ENCODE results near the gene MYOM1. TPM values are rescaled to one million over a fixed set of nuclear protein-coding genes. Genes with fewer than 3 reads are reported as not detected.

Gene MYOM1
- total RNA-seq, 1 donor from 2014 or later, result 2.0 TPM

- no peak overlapping the region for H3K4me3 Mint-ChIP-seq
- peaks cover 24% of the 10 kb centered on the region for H3K4me1 Mint-ChIP-seq (ENCODE audit: unreplicated experiment)
- H3K27me3 Mint-ChIP-seq, result no peaks in the 10 kb centered on the region
- H3K36me3 Mint-ChIP-seq, result no peaks in the 10 kb centered on the region
- no peak for TF ChIP-seq CTCF (conservative IDR thresholded peaks at IDR 0.05)
- H3K9me3 Mint-ChIP-seq, result no peaks in the 10 kb centered on the region
- no peak overlapping the region for H3K27ac Mint-ChIP-seq
- no peak for DNase-seq (ENCODE audit: extremely low spot score, unreplicated experiment)
These were observed 44.5 kb downstream of the MYOM1 start for GRCh38 chr18:3175195-3175758.

DNA sequence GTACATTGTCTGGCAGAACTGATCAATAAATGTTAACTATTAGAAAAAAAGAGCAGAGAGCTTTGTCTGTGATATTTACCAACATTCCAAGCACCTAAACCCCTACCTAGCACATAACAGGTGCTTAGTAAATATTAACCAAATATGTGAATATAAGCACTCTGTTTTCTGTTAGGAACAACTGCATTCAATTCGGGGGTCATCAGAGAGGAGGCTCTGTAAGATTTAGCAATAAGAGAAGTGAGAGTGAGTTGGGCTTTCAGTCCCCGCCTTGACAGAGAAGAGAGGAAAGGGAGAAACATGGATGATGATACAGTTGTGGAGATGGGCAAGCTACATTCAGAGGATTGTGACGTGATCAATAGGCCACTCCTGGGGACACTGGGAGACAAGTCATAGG, 47.7 kb downstream of the MYOM1 start:
- H3K27ac Mint-ChIP-seq, result no peak overlapping the region
- no peaks in the 10 kb centered on the region for H3K36me3 Mint-ChIP-seq
- DNase-seq (ENCODE audit: extremely low spot score, unreplicated experiment), result no peak
- no peak overlapping the region for H3K4me3 Mint-ChIP-seq
- peaks cover 24% of the 10 kb centered on the region for H3K4me1 Mint-ChIP-seq (ENCODE audit: unreplicated experiment)
- H3K27me3 Mint-ChIP-seq, result no peaks in the 10 kb centered on the region
- H3K9me3 Mint-ChIP-seq, result no peaks in the 10 kb centered on the region
- TF ChIP-seq CTCF (conservative IDR thresholded peaks at IDR 0.05), result no peak

DNA sequence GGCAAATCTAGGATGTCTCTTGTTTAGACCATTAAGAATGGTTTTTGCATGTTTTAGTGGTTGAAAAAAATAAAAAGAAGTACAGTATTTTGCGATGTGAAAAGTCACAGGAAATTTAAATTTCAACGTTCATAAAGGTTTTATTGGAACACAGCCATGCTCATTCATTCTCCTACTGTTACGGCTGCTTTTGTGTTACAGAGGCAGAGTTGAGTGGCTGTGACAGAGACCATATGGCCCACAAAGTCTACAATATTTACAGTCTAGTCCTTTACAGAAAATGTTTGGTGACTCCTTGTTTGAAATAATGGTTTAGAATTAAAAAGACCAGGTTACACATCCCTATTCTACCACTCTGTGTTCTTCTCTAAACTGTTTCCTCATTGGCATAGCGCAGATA, 48.1 kb downstream of the MYOM1 start:
- Mint-ChIP-seq H3K9me3 (no peaks in the 10 kb centered on the region), H3K27me3 (no peaks in the 10 kb centered on the region), H3K4me1 (ENCODE audit: unreplicated experiment) (peaks cover 24% of the 10 kb centered on the region), H3K36me3 (no peaks in the 10 kb centered on the region), H3K4me3 (no peak overlapping the region), H3K27ac (no peak overlapping the region)
- TF ChIP-seq CTCF (conservative IDR thresholded peaks at IDR 0.05), result no peak
- no peak for DNase-seq (ENCODE audit: extremely low spot score, unreplicated experiment)

- Mint-ChIP-seq H3K4me1 (ENCODE audit: unreplicated experiment) (peaks cover 24% of the 10 kb centered on the region), H3K27ac (no peak overlapping the region), H3K36me3 (no peaks in the 10 kb centered on the region), H3K4me3 (no peak overlapping the region), H3K27me3 (no peaks in the 10 kb centered on the region), H3K9me3 (no peaks in the 10 kb centered on the region)
- DNase-seq (ENCODE audit: extremely low spot score, unreplicated experiment), result no peak
- TF ChIP-seq CTCF (conservative IDR thresholded peaks at IDR 0.05), result no peak
These were observed 49.2 kb downstream of the MYOM1 start for GRCh38 chr18:3170441-3171161.

DNA sequence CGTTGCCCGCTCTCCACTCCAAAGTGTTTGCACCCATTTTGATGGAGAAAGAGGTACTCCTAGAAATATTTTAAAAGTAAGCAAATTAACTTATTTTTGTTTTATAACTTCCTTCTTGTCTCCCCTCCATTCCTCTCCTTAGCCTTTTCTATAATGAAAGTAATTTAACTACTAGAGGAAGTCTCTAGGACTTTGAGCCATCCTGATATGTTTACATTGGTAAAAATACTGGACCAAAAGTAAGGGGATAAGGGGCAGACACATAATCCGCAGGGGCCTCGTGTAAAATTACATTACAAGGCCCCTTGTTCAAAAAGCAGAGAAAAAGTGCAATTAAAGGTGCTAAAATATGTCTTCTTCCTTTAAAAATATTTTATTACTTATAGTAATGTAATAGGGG, 55.4 kb downstream of the MYOM1 start:
- DNase-seq (ENCODE audit: extremely low spot score, unreplicated experiment), result no peak
- Mint-ChIP-seq H3K36me3 (no peaks in the 10 kb centered on the region), H3K27ac (no peak overlapping the region), H3K4me1 (ENCODE audit: unreplicated experiment) (no peaks in the 10 kb centered on the region), H3K4me3 (no peak overlapping the region), H3K27me3 (no peaks in the 10 kb centered on the region), H3K9me3 (no peaks in the 10 kb centered on the region)
- no peak for TF ChIP-seq CTCF (conservative IDR thresholded peaks at IDR 0.05)
